Fibroblast of lung (primary cell): ENCODE data around the gene CCDC85C. TPM values are rescaled to one million over a fixed set of nuclear protein-coding genes. Genes with fewer than 3 reads are reported as not detected.

Source experiments
- DNase-seq, 2 donors: peaks; one replicate each; pipeline versions ENCODE4 v3.0.0 to v3.0.0-alpha.2; 2010; ENCODE audit warnings: low read depth in 2 of 2
- H2AFZ ChIP-seq: 2 replicates; pipeline ENCODE4 v1.5.1; 2012; ENCODE audit warnings: low read length, control low read depth, inconsistent platforms
- H3K27ac ChIP-seq: 2 replicates; pipeline ENCODE4 v1.5.1; 2011; ENCODE audit warnings: low read length, control low read depth; ENCODE audit not compliant: insufficient read depth
- H3K27me3 ChIP-seq: 2 replicates; pipeline ENCODE4 v1.5.1; 2011; ENCODE audit warnings: mild to moderate bottlenecking, low read length; ENCODE audit not compliant: control insufficient read depth, insufficient read depth
- H3K36me3 ChIP-seq: 2 replicates; pipeline ENCODE4 v1.5.1; 2011; ENCODE audit warnings: low read length; ENCODE audit not compliant: control insufficient read depth, insufficient read depth
- H3K4me1 ChIP-seq: 2 replicates; pipeline ENCODE4 v1.5.1; 2011; ENCODE audit warnings: low read length; ENCODE audit not compliant: control insufficient read depth, insufficient read depth; ENCODE audit errors: extremely low read depth
- H3K4me2 ChIP-seq: 2 replicates; pipeline ENCODE4 v1.5.1; 2011; ENCODE audit warnings: low read length, control low read depth; ENCODE audit not compliant: insufficient read depth; ENCODE audit errors: extremely low read depth
- H3K4me3 ChIP-seq, 4 experiments: fragments of 200-600 bp in 1 of 4; sonication (generic) in 1 of 4; replicated peaks in 1 of 4; 2 replicates each; pipeline ENCODE4 v1.5.1; 2011 to 2016; ENCODE audit warnings: low read length in 4 of 4, low read depth in 3 of 4, mild to moderate bottlenecking in 3 of 4, control low read depth in 2 of 4, inconsistent platforms in 1 of 4, mixed read lengths in 1 of 4; ENCODE audit not compliant: insufficient read depth in 1 of 4; ENCODE audit errors: control extremely low read depth in 1 of 4
- H3K79me2 ChIP-seq: 2 replicates; pipeline ENCODE4 v1.5.1; 2012; ENCODE audit warnings: mild to moderate bottlenecking, low read length, inconsistent platforms; ENCODE audit not compliant: control insufficient read depth, insufficient read depth
- H3K9ac ChIP-seq: 2 replicates; pipeline ENCODE4 v1.5.1; 2011; ENCODE audit warnings: mild to moderate bottlenecking, low read length, control low read depth; ENCODE audit not compliant: insufficient read depth
- H3K9me3 ChIP-seq: 2 replicates; pipeline ENCODE4 v1.5.1; 2012; ENCODE audit warnings: low read depth, low read length; ENCODE audit not compliant: control insufficient read depth, insufficient read depth
- H4K20me1 ChIP-seq: 2 replicates; pipeline ENCODE4 v1.5.1; 2011; ENCODE audit warnings: low read length; ENCODE audit not compliant: control insufficient read depth, insufficient read depth; ENCODE audit errors: extremely low read depth
- EZH2 ChIP-seq: IDR thresholded peaks from 2 replicates; pipeline ENCODE4 v1.5.1; 2012; ENCODE audit warnings: low read length, control low read depth, mild to moderate bottlenecking; ENCODE audit errors: missing control alignments
- polyA plus RNA-seq, 2 donors: library from polyadenylated mRNA; depleted of rRNA in 1 of 2; stranded (reverse) in 1 of 2; unstranded in 1 of 2; fragments of >200 nt; gene quantifications; 2 replicates each; pipeline ENCODE4 v1.2.1, GENCODE V29; 2011 to 2012; ENCODE audit warnings: missing spikeins in 1 of 2
- total RNA-seq: library from RNA; depleted of rRNA; stranded (reverse); fragments of >200 nt; gene quantifications from 2 replicates; pipeline ENCODE4 v1.2.1, GENCODE V29; 2014
- TF ChIP-seq, protein P1 (sequence below), 2 donors: IDR thresholded peaks in 1 of 2; conservative IDR thresholded peaks in 1 of 2; 1 replicate in 1 of 2; 2 replicates in 1 of 2; pipeline ENCODE4 v1.5.1; 2011 to 2012; ENCODE audit warnings: low read length in 2 of 2, control low read depth in 1 of 2, inconsistent platforms in 1 of 2, low read depth in 1 of 2, mild to moderate bottlenecking in 1 of 2

CCDC85C gene
- total and polyA plus RNA-seq, 2 donors (not counting 1 experiment from before 2014, with no cell fraction given), result 4.6 to 9.6 TPM

- Histone ChIP-seq H3K4me1 (peaks cover 3% of the 10 kb centered on the region), H4K20me1 (no peaks in the 10 kb centered on the region), H3K36me3 (no peaks in the 10 kb centered on the region), H3K9ac (peak overlapping the region; percentile 57), H3K27ac (peak overlapping the region; percentile 56), H2AFZ (peak overlapping the region; percentile 40), H3K9me3 (no peaks in the 10 kb centered on the region), H3K4me3 (peak overlapping the region; percentile 59 to 78 (median 68)), H3K27me3 (no peaks in the 10 kb centered on the region), H3K79me2 (peaks cover 29% of the 10 kb centered on the region), H3K4me2 (peak overlapping the region; percentile 89)
- peak in 1 of 2 donors; percentile 48 for DNase-seq
- no peak for TF ChIP-seq EZH2
- TF ChIP-seq, protein P1, sequence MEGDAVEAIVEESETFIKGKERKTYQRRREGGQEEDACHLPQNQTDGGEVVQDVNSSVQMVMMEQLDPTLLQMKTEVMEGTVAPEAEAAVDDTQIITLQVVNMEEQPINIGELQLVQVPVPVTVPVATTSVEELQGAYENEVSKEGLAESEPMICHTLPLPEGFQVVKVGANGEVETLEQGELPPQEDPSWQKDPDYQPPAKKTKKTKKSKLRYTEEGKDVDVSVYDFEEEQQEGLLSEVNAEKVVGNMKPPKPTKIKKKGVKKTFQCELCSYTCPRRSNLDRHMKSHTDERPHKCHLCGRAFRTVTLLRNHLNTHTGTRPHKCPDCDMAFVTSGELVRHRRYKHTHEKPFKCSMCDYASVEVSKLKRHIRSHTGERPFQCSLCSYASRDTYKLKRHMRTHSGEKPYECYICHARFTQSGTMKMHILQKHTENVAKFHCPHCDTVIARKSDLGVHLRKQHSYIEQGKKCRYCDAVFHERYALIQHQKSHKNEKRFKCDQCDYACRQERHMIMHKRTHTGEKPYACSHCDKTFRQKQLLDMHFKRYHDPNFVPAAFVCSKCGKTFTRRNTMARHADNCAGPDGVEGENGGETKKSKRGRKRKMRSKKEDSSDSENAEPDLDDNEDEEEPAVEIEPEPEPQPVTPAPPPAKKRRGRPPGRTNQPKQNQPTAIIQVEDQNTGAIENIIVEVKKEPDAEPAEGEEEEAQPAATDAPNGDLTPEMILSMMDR (conservative IDR thresholded peaks at IDR 0.05 in 1 of 2, IDR thresholded peaks at IDR 0.05 in 1 of 2; ENCODE audit: low read depth in 1 of 2, low read length in 2 of 2), result no peak
Observed at GRCh38 chr14:99604766-99605298, 825 bp upstream of the CCDC85C start.

GRCh38 chr14:99604278-99604765, 315 bp upstream of the CCDC85C start:
- H2AFZ ChIP-seq, result peak overlapping the region; percentile 40
- H4K20me1 ChIP-seq, result no peaks in the 10 kb centered on the region

GRCh38 chr14:99602788-99603415, 1.1 kb downstream of the CCDC85C start:
- Histone ChIP-seq H3K36me3 (no peaks in the 10 kb centered on the region), H3K79me2 (peaks cover 40% of the 10 kb centered on the region), H3K27ac (no peak overlapping the region), H3K4me2 (peak overlapping the region; percentile 90), H3K4me1 (peaks cover 3% of the 10 kb centered on the region), H4K20me1 (no peaks in the 10 kb centered on the region), H3K27me3 (no peaks in the 10 kb centered on the region), H3K9me3 (no peaks in the 10 kb centered on the region), H3K4me3 (peak overlapping the region; percentile 32 to 56 (median 46)), H3K9ac (no peak overlapping the region), H2AFZ (no peak overlapping the region)
- DNase-seq, result no peak
- TF ChIP-seq, protein P1 (conservative IDR thresholded peaks at IDR 0.05 in 1 of 2, IDR thresholded peaks at IDR 0.05 in 1 of 2; ENCODE audit: low read depth in 1 of 2, low read length in 2 of 2), result no peak
- TF ChIP-seq EZH2, result no peak

More at GRCh38 chr14:99604278-99604765, 315 bp upstream of the CCDC85C start:
- Histone ChIP-seq H3K27me3 (no peaks in the 10 kb centered on the region), H3K9me3 (no peaks in the 10 kb centered on the region), H3K27ac (peak overlapping the region; percentile 56), H3K4me3 (peak overlapping the region; percentile 59 to 78 (median 68)), H3K79me2 (peaks cover 31% of the 10 kb centered on the region), H3K4me2 (peak overlapping the region; percentile 89), H3K9ac (peak overlapping the region; percentile 43), H3K36me3 (no peaks in the 10 kb centered on the region), H3K4me1 (peaks cover 3% of the 10 kb centered on the region)
- peak; percentile 94 to 95 for DNase-seq
- no peak for TF ChIP-seq EZH2
- TF ChIP-seq, protein P1 (conservative IDR thresholded peaks at IDR 0.05 in 1 of 2, IDR thresholded peaks at IDR 0.05 in 1 of 2; ENCODE audit: low read depth in 1 of 2, low read length in 2 of 2), result no peak
